Suppressor macrophage treated with lipopolysaccharide for 1 hour (primary cell): Measurements from ENCODE around the gene LIM2.
A peak's percentile ranks its signal among the peaks of the same experiment; 100 is the strongest.

Experiments used
- DNase-seq, 3 donors: peaks; one replicate each; pipeline ENCODE4 v3.0.0-alpha.2; 2020 to 2022

The LIM2 gene

DNA sequence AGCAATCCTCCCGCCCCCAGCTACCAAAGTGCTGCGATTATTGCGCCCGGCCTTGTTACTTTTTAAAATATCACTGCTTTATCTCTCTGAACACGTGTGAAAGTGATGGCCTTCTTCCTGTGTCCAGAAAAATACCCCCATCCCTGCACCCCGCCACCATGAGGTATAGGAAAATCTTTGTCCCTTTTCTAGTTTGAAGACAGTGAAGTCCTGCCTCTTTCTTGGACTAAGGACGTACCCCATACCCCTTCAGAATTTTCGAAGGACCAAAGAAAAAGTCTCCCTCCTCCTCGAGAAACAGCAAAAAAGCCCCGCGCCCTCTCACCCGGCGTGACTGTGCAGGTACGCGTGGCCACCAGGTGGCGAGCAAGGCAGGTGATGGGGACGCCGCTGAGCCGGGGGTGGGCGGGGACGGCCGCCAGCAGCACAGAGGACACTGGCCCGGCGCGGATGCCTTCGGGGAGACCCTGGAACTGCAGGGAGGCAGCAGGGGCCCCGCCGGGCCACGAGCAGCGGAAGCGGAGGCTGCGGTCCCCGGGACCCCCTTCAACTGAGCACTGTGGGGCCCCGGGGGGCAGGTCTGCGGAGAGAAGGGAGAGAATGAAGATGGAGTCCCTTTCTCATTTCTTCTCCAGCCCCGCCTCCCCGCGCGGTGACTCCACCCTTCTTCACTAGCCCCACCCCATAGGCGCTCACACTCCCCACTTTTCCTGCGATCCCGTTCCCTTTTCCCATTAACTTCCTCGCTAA, 49.0 kb downstream of the LIM2 start:
- DNase-seq: peak; percentile 76 to 93 (median 81)

DNA sequence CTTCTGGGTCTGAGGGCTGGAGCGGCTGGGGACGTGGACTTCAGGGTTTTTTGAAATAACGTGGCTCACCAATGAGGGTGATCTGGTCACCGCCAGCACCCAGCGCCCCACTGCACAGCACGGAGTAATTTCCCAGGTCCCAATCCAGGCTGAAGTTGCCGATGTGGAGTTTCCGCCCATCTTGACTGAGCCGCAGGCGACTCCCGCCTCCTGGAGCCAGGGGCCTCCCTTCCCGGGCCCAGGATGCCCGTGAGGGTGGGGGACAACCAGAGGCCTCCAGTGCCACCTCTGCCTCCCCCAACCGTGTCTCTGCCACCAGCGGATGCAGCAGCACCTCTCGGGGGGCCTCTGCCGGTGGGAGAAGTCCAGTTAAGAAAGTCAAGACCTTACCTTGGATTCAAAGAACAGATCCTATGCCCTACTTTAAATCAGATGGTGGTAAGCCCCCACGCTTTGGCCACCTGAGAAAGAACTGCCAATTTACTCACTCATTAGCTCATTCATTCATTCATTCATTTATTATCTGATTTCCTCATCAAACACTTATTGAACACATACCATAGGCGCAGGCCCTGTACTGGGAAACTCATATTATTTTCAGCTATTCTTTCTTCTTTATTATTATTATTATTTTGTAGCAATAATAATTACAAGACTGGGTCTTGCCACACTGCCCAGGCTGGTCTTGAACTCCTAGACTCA, 49.8 kb downstream of the LIM2 start:
- no peak for DNase-seq

DNA sequence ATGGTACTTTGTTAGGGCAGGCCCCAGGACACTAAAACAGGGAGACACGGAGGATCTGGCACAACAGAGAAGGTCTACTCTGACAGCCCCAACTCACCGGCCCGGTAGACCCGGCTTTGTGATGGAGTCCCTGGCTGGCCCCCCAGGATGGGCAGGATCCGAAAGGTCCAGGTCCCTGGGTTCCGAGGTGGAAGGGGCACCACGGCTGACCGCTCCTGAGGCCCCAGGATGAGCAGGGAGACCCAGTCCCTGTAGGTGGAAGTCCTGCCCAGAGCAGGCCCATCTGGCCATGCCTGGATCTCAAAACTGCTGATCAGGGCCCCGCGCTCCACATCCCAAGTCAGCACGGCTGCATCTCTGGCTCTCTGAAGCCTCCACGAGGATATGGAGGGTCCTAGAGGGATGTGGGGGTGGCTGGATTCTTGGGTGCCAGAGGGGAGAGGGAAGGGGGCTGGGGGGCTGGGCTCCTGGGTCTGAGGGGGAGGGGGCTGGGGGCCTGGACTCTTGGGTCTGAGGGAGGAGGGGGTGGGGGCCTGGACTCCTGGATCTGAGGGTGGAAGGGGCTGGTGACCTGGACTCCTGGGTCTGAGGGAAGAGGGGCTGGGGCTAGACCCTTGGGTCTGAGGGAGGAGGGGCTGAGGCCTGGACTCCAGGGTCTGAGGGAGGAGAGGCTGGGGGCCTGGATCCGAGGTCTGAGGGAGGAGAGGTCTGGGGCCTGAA, 50.5 kb downstream of the LIM2 start:
- no peak for DNase-seq

DNA sequence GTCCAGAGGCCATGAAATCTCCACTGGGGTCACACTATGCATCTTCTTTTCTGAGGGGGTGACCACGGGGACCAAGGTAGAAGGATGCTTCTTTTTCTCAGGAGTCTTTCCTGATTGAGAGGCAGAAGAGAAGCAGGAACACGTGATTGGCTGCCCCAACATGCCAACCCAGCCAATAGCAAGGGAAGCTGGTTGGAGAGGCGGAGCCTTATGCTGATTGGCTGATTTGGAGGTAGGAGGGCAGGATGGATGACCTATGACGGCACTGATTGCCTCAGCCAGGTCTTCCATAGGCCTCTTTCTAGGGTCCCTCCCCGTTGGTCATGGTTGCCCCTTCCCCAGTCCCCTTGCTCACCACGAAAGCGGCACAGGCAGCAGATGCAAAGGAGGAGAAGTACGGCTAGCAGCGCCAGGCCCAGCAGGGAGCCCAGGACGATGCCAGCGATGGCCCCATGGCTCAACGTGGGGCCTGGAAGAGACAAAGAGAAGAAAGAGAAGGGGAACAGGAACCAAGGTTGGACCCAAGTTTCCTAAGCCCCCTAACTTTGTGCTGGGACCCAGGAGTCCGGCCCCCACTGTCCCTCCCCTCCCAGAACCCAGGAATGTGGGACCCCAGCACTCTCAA, 53.8 kb downstream of the LIM2 start:
- peak in 1 of 3 donors; percentile 25 for DNase-seq

DNA sequence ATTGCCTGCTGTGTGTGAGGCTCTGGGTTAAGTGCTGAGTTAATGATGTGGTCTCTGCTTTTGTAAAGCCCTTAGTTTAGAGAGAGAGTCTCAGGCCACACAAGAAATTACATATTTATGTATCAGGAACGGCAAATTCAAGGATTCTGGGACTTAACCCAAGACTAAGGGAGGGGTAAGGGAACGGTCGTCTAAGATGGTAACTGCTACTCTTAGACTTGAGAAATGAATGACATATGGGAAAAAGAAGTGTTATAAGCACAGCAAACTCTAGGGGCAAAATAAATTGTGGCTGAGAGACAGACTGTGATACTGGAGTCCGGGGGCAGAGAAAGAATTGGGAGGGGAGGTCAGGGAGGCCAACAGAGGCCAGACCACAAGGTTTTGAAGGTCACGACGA, 56.1 kb downstream of the LIM2 start:
- DNase-seq: no peak

GRCh38 chr19:51331193-51331592, 56.6 kb downstream of the LIM2 start:
- no peak for DNase-seq

DNA sequence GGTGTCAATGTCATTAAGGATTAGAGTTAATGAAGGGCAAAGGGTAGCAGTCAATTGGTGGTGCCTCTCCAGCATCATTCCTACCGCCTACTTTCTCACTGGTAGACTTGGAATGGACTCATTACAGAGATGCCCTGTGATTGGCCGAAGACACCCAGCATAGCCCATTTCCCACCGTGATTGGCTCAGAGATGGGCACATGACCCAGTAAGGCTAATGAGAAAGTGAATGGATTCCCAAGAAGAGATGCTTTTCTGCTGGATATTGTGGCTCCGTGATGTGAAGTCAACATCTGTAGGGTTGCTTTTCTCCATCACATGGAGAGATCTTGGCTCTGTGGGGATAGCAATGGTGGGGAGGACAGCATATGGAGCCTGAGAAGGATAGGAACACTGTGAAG, 57.4 kb downstream of the LIM2 start:
- DNase-seq: no peak
